Stimulated activated CD4-positive, alpha-beta T cell treated with anti-CD3 and anti-CD28 coated beads, TNF-alpha, amount 100 ng/mL, for 1 hour (primary cell): Measurements from ENCODE around the gene GLCCI1.
"Not testable (repeated sequence)": the region's sequence is repeated elsewhere in the genome, so short reads cannot be mapped to it uniquely, and the experiment has no call there.

ENCODE experiments used
- DNase-seq, 3 donors: peaks; one replicate each; pipeline ENCODE4 v3.0.0-alpha.2; 2020; ENCODE audit warnings: low read depth in 3 of 3, low spot score in 1 of 3

The GLCCI1 gene

GRCh38 chr7:7989133-7989532 is 20.5 kb downstream of the GLCCI1 start:
- DNase-seq, result no peak

DNA sequence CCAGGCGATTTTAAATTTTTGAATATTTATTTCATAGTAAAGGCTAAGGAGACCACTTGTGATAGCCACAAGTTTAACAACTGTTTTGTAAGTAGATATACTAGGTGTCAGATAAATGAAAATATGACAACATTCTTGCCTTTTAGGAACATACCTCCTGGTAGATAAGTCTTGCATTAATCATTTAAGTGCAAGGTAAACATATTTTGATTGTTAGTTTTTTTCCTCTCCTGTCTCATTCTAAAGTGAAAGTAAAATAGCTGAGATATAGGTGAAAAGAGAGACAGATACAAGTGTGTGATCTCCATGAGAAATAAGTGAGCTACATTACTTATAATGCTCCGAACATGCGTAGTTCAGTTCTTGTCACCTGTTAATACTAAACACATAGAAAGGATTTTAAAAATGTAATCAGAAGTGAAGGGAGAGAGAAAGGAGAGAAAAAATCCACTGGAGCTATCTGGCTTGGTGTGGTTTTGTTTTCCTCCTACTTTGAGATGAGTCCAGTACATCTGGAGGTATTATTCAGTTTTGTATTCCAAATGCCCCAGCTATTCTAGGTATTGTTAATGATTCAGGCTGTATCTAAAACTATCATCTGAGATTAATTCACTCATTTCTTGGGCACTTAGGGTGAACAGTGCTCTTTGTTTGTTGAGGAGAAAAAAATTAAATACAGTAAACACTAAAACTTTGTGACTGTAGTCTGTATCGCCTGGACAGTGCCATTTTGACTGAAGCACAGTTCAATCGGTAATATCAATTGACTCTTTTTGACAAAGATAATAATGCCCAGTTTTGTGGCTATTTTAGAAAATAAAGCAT is 21.2 kb downstream of the GLCCI1 start:
- no peak for DNase-seq

- DNase-seq, result no peak
Measured at GRCh38 chr7:7990441-7990761, 21.8 kb downstream of the GLCCI1 start.

GRCh38 chr7:7992506-7992905 is 23.9 kb downstream of the GLCCI1 start:
- no peak for DNase-seq

DNA sequence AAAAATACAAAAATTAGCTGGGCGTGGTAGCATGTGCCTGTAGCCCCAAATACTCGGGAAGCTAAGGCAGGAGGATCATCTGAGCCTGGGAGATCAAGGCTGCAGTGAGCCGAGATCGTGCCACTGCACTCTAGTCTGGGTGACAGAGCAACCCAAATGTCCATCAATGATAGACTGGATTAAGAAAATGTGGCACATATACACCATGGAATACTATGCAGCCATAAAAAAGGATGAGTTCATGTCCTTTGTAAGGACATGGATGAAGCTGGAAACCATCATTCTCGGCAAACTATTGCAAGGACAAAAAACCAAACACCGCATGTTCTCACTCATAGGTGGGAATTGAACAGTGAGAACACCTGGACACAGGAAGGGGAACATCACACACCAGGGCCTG is 26.8 kb downstream of the GLCCI1 start:
- DNase-seq, result not testable (repeated sequence)

- no peak for DNase-seq
Measured at GRCh38 chr7:7996568-7996967, 28.0 kb downstream of the GLCCI1 start.

DNA sequence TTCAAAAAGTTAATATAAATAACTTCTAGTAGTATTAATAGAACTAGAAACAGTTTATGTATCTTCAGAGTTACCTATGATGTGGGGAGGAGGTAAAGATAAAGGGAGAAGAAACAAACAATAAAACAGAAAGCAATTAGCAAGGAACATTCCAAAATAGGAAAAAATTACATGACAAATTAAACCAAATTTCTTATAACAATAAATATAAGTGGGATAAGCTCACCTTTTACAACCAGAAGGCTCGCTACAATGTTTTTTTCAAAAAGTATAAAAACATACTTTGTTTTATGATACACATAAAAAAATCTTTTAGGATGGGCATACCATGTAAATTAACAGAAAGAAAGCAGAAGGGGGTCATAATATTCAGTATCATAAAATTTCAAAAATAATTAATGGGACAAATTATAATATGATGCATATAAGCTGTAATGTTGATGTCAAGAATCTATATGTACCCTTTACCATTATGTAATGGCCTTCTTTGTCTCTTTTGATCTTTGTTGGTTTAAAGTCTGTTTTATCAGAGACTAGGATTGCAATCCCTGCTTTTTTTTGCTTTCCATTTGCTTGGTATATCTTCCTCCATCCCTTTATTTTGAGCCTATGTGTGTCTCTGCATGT is 31.8 kb downstream of the GLCCI1 start:
- no peak for DNase-seq

DNA sequence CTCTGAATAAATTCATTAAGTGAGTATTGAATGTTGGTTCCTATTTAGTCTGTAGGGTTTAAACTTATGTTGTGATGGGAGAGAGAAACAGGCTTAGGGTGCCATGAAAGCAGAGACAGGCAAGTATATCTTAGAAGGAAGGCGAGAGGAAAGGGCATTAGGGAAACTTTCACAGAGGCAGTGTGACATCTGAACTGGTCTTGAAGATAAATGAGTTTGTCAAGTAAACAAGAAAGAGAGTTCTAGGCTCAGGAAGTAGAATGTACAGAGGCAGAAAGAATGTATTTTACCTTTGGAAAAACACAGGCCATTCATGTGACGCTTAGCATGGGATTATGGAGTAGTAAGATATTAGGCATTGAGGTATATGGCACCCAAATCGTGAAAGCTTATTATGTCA is 34.5 kb downstream of the GLCCI1 start:
- DNase-seq, result no peak

GRCh38 chr7:8005279-8005678 is 36.7 kb downstream of the GLCCI1 start:
- DNase-seq, result no peak

- DNase-seq, result no peak
Measured at GRCh38 chr7:8014399-8014798, 45.8 kb downstream of the GLCCI1 start.

- no peak for DNase-seq
Measured at GRCh38 chr7:8015100-8015745, 46.6 kb downstream of the GLCCI1 start.

GRCh38 chr7:8015746-8016120 is 47.1 kb downstream of the GLCCI1 start:
- no peak for DNase-seq

DNA sequence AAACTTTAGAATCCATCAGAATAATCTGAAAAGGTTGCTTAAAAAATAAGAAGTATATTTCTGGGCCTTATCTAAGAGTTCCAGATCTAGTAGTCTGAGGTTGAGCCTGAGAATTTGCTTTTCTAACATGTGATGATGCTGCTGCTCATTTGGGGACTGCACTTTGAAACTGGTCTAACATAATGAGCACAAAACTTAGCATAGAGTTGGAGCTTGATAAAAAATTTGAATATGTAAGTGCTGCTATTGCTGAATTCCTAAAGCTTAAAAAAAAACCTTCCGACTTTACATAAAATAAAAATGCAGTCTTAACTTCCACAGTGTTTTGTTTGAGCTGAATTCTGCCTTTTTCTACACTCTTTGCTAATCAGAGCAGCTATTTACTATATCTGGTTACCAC is 48.8 kb downstream of the GLCCI1 start:
- DNase-seq, result no peak

- no peak for DNase-seq
Measured at GRCh38 chr7:8018961-8019360, 50.4 kb downstream of the GLCCI1 start.

GRCh38 chr7:8022628-8023027 is 54.0 kb downstream of the GLCCI1 start:
- DNase-seq, result no peak

DNA sequence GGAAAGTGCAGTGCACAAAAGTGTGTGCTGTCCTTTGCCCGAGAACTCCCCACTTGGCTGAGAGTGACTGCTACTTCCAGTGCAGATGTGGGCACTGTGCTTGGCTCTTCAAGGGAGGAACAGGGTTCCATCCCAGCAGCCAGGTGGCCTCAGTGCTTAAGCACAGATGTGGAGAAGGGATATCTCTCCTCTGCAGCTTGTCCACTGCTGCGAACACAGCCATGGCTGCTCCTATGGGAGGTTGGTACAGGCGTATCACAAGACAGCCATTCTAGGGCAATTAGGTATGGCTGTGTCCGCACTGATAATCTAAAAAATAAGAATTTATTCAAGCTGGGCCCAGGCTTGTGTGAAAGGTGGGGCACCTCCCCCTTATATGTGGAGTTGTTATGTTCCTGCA is 66.6 kb downstream of the GLCCI1 start:
- DNase-seq, result no peak

- no peak for DNase-seq
Measured at GRCh38 chr7:8035647-8036518, 67.3 kb downstream of the GLCCI1 start.

DNA sequence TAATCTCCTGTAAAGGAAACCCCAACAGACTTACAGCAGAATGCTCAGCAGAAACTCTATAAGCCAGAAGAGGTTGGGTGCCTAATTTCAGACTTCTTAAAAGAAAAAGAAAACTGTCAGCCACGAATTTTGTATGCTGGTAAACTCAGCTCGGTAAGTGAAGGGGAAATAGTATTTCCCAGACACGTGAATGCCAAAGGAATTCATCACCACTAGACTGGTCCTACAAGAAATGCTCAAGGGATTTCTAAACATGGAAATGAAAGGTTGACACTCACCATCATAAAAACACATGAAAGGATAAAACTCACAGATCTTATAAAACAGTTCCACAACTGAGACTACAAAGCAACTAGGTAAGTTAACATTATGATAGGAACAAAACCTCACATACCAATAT is 68.6 kb downstream of the GLCCI1 start:
- no peak for DNase-seq

GRCh38 chr7:8040768-8041369 is 72.3 kb downstream of the GLCCI1 start:
- DNase-seq, result no peak

- no peak for DNase-seq
Measured at GRCh38 chr7:8042796-8043535, 74.4 kb downstream of the GLCCI1 start.
